ENCODE measurements around the gene SCTR.
"Not testable (repeated sequence)": the region's sequence is repeated elsewhere in the genome, so short reads cannot be mapped to it uniquely, and the experiment has no call there.

SCTR gene

GRCh38 chr2:119426801-119427395 lies 97.4 kb downstream of the SCTR start:
- DNase-seq = no peak

- DNase-seq = no peak
These were observed 97.9 kb downstream of the SCTR start for GRCh38 chr2:119426396-119426675.

- DNase-seq = no peak
These were observed 98.5 kb downstream of the SCTR start for GRCh38 chr2:119425620-119426395.

- DNase-seq = no peak
These were observed 99.2 kb downstream of the SCTR start for GRCh38 chr2:119425119-119425405.

- DNase-seq = no peak
These were observed 99.8 kb downstream of the SCTR start for GRCh38 chr2:119424284-119425118.

- DNase-seq = no peak
These were observed 100.5 kb downstream of the SCTR start for GRCh38 chr2:119423811-119424210.

GRCh38 chr2:119423108-119423444 lies 101.2 kb downstream of the SCTR start:
- DNase-seq = no peak

- DNase-seq = no peak
These were observed 101.7 kb downstream of the SCTR start for GRCh38 chr2:119422360-119423107.

GRCh38 chr2:119421741-119422140 lies 102.5 kb downstream of the SCTR start:
- DNase-seq = no peak

GRCh38 chr2:119421304-119421703 lies 103.0 kb downstream of the SCTR start:
- DNase-seq = no peak

- DNase-seq = no peak
These were observed 104.3 kb downstream of the SCTR start for GRCh38 chr2:119419803-119420508.

GRCh38 chr2:119419065-119419464 lies 105.2 kb downstream of the SCTR start:
- DNase-seq = no peak

- DNase-seq = no peak
These were observed 106.4 kb downstream of the SCTR start for GRCh38 chr2:119417908-119418307.

GRCh38 chr2:119416299-119416923 lies 107.9 kb downstream of the SCTR start:
- no peak for DNase-seq

GRCh38 chr2:119415630-119416029 lies 108.7 kb downstream of the SCTR start:
- no peak for DNase-seq

GRCh38 chr2:119414894-119415293 lies 109.4 kb downstream of the SCTR start:
- DNase-seq = no peak

GRCh38 chr2:119409506-119409905 lies 114.8 kb downstream of the SCTR start:
- DNase-seq = no peak

- DNase-seq = no peak
These were observed 116.1 kb downstream of the SCTR start for GRCh38 chr2:119408221-119408619.

GRCh38 chr2:119407430-119408220 lies 116.7 kb downstream of the SCTR start:
- DNase-seq = no peak

- DNase-seq = no peak
These were observed 119.1 kb downstream of the SCTR start for GRCh38 chr2:119405151-119405550.

GRCh38 chr2:119403618-119404017 lies 120.7 kb downstream of the SCTR start:
- not testable (repeated sequence) for DNase-seq
